TTC549 (cell line): ENCODE measurements around the gene FUOM.

Experiments used
- FAIRE-seq: peaks from 2 replicates; lab custom pipeline; 2012; peaks lifted over from hg19 to GRCh38; lab: Jason Lieb, UNC

The FUOM gene

GRCh38 chr10:133310399-133310755 lies 47.4 kb downstream of the FUOM start:
- no peak for FAIRE-seq

- no peak for FAIRE-seq
Observed at GRCh38 chr10:133309720-133310398, 48.0 kb downstream of the FUOM start.

- FAIRE-seq, result no peak
Observed at GRCh38 chr10:133309100-133309719, 48.6 kb downstream of the FUOM start.

- FAIRE-seq, result no peak
Observed at GRCh38 chr10:133308421-133309099, 49.3 kb downstream of the FUOM start, which contains the start of the genes TUBGCP2 and ZNF511. Gene TUBGCP2, minus strand, starts transcription at chr10:133308872. Its CDS starts 5,931 bp downstream, at chr10:133302941. Gene ZNF511, plus strand, starts transcription at chr10:133308914. Its CDS starts 30 bp downstream, at chr10:133308944.

GRCh38 chr10:133307776-133308420 lies 49.9 kb downstream of the FUOM start:
- FAIRE-seq, result no peak

- no peak for FAIRE-seq
Observed at GRCh38 chr10:133306941-133307379, 50.9 kb downstream of the FUOM start.

GRCh38 chr10:133306097-133306476 lies 51.7 kb downstream of the FUOM start:
- FAIRE-seq, result no peak
